Hematopoietic multipotent progenitor cell treated with erythropoietin and hydrocortisone succinate and interleukin-3 and kit ligand, for 8 days (in vitro differentiated cells): Measurements from ENCODE around the gene ANP32E.

Experiments used
- DNase-seq: peaks from one replicate; pipeline ENCODE4 v3.0.0-alpha.2; 2015

Gene ANP32E

GRCh38 chr1:150235852-150236613, at the start of gene ANP32E:
ANP32E (minus strand) TSS chr1:150236112; CDS start chr1:150235786, 326 bp downstream.
- DNase-seq: peak; percentile 100

DNA sequence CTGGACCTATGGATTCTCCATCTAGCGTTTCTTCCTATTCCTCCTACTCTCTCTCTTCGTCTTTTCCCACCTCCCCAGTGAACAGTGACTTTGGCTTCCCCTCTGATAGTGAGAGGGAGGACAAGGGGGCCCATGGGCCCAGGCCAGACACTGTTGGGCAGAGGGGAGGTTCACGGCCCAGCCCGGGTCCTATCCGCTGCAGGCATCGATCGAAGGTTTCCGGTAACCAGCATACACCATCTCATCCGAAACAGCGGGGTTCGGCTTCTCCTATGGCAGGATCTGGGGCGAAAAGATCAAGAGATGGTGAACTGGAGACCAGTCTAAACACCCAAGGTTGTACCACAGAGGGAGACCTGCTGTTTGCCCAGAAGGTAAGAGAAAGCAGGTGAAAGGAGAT, 47.3 kb upstream of the ANP32E start:
- no peak for DNase-seq

DNA sequence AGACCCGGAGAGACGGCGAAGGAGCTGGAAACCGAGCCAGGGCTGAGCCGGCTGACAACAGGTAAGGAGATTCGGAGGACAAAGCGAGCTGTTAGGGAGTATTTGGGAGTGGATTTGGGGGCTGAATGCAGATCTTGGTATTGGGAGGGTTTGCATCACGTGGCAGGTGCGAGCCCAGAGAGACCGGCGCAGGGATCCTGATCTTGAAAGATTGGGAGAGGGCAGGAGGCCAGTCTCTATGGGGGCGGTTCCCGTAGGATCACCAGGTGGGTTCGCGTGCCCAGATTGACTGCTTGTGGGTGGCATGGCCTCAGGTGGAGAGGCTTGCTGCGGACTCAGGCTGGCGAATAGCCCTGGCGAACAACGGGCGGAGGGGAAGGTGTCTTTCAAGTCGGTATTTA, 46.6 kb upstream of the ANP32E start:
- no peak for DNase-seq

DNA sequence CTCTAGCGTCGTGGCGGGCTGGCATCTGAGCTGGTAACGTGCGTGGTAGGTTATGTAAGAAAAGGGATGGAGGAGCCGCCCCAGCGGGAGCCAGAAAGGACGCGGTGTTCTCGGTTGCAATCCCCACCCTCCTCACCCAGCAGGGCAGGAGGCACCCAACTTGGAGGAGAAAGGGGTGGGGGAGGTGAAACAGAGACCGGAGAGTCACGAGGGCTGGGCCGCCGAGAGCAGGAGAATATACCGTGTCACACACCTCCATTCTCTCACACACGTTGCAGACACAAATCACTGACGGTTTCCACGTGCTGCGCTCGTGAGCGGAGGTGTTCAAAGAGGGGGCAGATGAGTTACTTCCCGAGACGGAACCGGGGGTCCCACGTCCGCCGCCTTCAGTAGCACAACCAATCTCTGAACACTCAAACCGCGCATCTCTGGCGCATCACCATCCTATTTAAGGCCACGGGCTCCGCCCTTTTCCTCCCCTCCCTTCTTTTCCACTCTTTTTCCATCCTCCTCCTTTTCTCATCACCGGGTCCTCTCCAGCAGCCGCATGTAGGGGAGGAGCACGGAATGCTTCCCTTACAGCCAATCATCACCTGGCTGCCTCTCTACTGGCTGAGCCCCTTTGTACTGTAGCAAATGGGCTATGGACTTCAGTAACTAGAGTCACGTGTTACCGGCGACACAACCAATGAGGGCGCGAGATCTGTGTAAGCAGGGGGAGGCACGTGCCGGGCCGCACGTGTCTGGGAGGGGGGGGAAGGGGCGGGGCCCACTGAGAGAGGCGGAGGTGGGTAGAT, 46.0 kb upstream of the ANP32E start, which contains the start of gene CIART:
TSS of gene CIART (plus strand) at position 797 of the 800 bp plus-strand sequence. CDS start 714 bp downstream, outside the sequence.
- DNase-seq: peak; percentile 90

- DNase-seq: peak; percentile 83
These were observed 45.4 kb upstream of the ANP32E start for GRCh38 chr1:150281221-150281757.

- DNase-seq: no peak
These were observed 44.3 kb upstream of the ANP32E start for GRCh38 chr1:150280138-150280707.

DNA sequence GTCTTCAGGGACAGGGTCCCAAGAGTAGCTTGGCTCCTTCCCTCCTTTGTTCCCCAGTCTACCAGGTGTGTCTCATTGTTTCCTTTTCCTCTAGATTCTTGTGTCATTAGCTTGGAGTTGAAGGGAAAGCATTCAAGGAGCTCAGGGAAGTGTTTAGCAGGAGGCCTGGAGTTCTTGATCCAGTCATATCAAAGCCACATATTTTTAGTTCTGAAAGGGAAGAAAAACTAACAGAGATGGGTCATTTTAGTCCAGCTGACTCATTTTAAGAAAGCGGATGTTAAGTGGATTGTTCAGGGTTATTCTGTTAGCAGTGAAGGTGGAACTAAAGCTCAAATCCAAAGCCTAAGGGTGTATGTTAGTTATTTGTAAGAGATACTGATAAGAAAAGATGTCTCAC, 37.4 kb upstream of the ANP32E start:
- DNase-seq: no peak

GRCh38 chr1:150271291-150271959, 35.5 kb upstream of the ANP32E start:
- DNase-seq: no peak

DNA sequence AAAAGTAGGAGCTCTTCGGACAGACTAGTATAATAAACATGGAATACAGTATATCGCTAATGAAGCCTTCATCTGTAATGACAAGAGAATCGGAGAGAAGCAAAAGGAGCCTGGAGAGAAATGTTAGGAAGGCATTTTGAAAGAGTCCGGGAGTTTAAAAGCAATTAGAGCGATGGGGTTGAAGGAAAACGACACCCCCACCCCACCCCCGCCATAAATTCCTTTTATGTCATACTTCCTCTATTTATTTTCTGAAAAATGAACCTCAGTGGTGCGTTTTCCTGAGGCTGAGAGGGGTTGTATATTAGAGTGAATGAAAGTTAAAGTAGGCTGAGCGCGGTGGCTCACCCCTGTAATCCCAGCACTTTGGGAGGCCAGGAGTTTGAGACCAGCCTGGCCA, 33.5 kb upstream of the ANP32E start:
- no peak for DNase-seq

- DNase-seq: peak; percentile 97
These were observed 32.9 kb upstream of the ANP32E start, which contains the start of gene APH1A for GRCh38 chr1:150268705-150269403. APH1A (minus strand) TSS chr1:150269016; CDS start chr1:150268810, 206 bp downstream.

DNA sequence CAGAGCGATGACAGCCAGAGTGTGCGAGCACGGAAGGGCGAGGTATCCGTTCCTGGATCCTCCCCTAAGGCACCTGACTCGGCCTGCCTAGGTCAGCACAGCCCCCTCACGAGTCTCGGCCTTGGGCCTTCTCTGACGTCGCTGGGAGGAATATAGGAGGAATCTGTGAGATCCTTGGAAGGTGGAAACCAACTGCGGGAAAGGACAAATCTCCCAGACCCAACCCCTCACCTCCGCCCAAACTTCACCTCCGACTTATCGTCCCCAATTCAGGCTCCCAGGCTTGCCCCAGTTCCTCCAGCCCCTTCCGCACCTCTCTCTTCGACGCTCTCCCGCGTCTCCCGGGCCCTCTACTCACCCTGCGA, 32.4 kb upstream of the ANP32E start:
- peak; percentile 54 for DNase-seq

- no peak for DNase-seq
These were observed 32.0 kb upstream of the ANP32E start for GRCh38 chr1:150267896-150268295.

DNA sequence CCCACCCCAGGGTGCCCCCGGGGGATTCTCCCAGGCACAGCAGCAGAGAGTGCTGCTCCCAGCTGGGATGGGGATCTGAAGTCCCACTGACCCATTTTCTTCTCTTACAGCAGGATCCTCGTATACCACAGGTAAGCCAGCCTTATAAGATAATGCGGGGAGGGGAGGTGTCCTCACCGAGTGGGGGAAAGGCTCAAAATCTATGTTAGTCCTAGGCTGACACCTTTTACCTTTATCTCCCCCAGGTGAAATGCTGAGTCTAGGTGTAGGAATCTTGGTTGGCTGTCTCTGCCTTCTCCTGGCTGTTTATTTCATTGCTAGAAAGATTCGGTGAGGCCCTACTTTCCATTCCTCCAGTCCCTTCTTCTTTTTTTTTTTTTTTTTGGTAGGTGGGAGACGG, 27.6 kb upstream of the ANP32E start:
- DNase-seq: no peak

GRCh38 chr1:150262388-150263320, 26.7 kb upstream of the ANP32E start:
- no peak for DNase-seq

GRCh38 chr1:150261367-150261766, 25.5 kb upstream of the ANP32E start:
- DNase-seq: no peak

GRCh38 chr1:150259758-150260669, 24.1 kb upstream of the ANP32E start:
- DNase-seq: no peak

DNA sequence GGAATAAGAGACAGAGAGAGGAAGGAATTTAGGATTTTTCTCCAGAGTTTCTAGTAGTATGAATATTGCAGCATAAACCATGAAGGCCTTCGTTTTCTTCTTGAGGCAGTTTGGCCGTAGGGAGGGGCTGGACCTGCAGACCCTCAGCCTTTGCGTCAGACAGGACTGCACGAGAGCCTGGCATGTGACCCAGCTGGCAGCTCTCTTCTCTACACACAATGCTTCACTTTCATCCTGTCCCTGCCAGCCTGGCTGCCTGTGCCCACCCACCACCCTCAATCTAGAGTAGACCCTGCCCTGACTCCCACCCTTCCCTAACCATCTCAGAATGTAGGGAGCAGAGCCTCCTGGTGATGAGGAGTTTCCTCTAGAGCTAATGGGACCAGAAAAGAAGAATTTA, 23.3 kb upstream of the ANP32E start:
- no peak for DNase-seq

DNA sequence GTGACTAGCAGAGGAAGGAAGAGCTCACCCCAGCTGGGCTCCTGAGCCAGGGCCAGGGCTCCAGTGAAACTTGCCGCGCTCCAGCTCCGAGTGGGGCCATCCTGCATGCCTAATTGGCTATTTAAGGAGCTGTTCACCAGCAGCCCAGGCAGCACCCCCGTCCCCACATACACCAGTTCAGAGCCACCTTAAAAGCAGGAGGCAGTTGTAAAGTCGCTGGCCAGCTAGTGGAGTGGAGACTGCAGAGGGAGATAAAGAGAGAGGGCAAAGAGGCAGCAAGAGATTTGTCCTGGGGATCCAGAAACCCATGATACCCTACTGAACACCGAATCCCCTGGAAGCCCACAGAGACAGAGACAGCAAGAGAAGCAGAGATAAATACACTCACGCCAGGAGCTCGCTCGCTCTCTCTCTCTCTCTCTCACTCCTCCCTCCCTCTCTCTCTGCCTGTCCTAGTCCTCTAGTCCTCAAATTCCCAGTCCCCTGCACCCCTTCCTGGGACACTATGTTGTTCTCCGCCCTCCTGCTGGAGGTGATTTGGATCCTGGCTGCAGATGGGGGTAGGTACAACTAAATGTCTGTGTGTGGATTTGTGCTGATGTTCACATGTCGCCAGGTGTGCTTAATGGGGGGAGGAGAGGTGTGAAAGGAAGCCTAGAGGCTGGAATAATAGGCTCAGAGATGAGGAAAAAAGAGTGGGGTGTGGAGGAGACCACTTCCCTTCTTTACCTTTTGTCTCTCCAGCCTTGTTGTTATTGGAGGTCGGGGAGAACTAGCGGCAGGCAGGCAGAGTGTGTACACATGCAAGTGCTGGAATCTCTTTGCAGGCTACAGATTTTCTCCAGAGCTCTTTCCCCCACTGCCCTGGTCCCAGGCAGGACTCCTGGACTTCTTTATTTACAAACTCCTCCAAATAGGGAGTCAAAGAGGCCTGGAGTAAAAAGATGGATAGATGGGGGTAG, 22.0 kb upstream of the ANP32E start, which contains the start of gene CA14:
TSS of gene CA14 (plus strand) at position 151 of the 962 bp plus-strand sequence. CDS start at position 506, 355 bp downstream.
- DNase-seq: no peak
